ENCODE data around the gene MYO9B. TPM values are rescaled to one million over a fixed set of nuclear protein-coding genes. Genes with fewer than 3 reads are reported as not detected.

MYO9B gene
- total and polyA plus RNA-seq, 9 of the 15 experiments (the other 6 are each of a cell fraction or from before 2014, with no cell fraction given): 2.4 to 77.6 (median 23.0) TPM

DNA sequence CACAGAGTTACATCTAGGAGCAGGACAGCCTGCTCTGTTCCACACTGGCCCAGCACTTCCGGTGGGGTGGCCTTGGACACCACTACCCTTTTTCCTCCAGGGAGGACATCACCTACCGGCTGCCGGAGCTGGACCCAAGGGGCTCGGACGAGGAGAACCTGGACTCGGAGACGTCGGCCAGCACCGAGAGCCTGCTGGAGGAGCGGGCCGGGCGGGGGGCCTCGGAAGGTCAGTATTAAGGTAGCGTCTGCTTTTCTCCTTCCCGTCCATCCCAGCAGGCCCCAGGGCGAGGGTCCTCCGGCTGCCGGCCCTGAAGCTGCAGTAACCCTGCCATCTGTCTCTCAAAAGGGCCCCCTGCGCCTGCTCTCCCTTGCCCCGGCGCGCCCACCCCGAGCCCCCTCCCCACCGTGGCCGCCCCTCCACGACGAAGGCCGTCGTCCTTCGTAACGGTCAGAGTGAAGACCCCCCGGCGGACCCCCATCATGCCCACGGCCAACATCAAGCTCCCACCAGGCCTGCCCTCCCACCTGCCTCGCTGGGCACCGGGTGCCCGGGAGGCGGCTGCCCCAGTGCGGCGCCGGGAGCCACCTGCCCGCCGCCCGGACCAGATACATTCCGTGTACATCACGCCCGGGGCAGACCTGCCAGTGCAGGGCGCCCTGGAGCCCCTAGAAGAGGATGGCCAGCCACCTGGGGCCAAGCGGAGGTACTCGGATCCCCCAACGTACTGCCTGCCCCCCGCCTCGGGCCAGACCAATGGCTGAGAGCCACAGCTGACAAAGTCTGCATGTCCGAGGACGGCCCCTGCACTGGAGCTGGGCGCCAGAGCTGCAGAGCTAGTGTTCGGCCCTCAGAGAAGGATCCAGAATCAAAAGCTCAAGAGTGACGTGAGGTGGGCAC lies 136.2 kb downstream of the MYO9B start (continued):
- TF ChIP-seq PBX2 (CRISPR knock-in tag; IDR thresholded peaks at IDR 0.05; ENCODE audit: low read depth): no peak
- TF ChIP-seq PBX2 (tag; conservative IDR thresholded peaks at IDR 0.05; ENCODE audit: low read depth): no peak

DNA sequence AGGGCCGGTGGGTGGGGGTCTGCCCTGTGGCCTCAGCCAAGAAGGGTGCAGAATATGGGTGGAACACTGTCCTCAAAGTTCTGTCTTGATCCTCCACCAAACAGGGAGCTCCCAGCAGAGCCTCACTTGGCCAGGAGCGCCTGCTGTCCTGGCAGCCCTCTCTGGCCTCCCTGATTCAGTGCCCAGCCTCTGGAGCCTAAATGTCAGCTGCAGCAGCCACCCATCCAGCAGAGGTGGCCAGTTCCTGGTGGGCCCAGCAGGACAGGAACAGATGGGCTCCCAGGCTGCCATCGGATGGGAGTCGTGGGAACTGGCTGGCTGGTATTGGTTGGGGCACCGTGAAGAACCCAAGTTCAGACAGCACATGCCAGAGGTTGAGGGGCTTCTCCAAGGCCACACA lies 137.8 kb downstream of the MYO9B start:
- no peak overlapping the region for H3K27ac ChIP-seq (ENCODE audit: extremely low read depth, low read depth, low read length)
- peaks cover 3% of the 10 kb centered on the region for H3K9me1 ChIP-seq (ENCODE audit: control insufficient read depth, insufficient read depth, low read length)
- intact Hi-C loops (cut with micrococcal nuclease) (no loop called here), in situ Hi-C loops (cut with MboI) (no loop called here)
- CTCF ChIA-PET (ENCODE audit: low intra/inter-chr PET ratio): no interaction called here
- FAIRE-seq (no peak), DNase-seq (ENCODE audit: extremely low read depth in 1 of 4, low spot score in 3 of 4) (no peak), ATAC-seq (no peak)
- 0 out of 2 replicates have a peak, but pooled peaks cover 7% of the 10 kb centered on the region for H4K20me1 ChIP-seq (replicated peaks; ENCODE audit: control insufficient read depth, insufficient read depth, low read length)
- peaks cover 16 to 34% of the 10 kb centered on the region in 2 experiments for H3K4me1 ChIP-seq (replicated peaks in 1 of 2; ENCODE audit: control insufficient read depth in 2 of 2, insufficient read depth in 2 of 2, low read length in 2 of 2)
- no peak overlapping the region for H3K4me2 ChIP-seq (ENCODE audit: insufficient read depth, low read length)
- peaks cover 48% of the 10 kb centered on the region; the same call in 2 of the 3 replicates for H3K36me3 ChIP-seq (ENCODE audit: control insufficient read depth, insufficient read depth, low read length)
- BruUV-seq (replicated peaks): no TSS peak
- WGBS (ENCODE audit: insufficient coverage, low coverage, missing lambda C conversion rate): 86% methylated on average over 5 of the region's 5 CpGs
- no peaks in the 10 kb centered on the region for H3K9me3 ChIP-seq (replicated peaks; ENCODE audit: control insufficient read depth, insufficient read depth, low read depth, low read length)
- H3K27me3 ChIP-seq (ENCODE audit: control insufficient read depth in 2 of 2, insufficient read depth in 2 of 2, low read length in 2 of 2): no peaks in the 10 kb centered on the region
- no peak overlapping the region for H3K4me3 ChIP-seq
- no peak overlapping the region for H2AFZ ChIP-seq (ENCODE audit: low read depth, low read length)
- POLR2A ChIA-PET: no interaction called here
- H3K79me2 ChIP-seq (ENCODE audit: control insufficient read depth, insufficient read depth, low read length): peaks cover 9% of the 10 kb centered on the region
- H3K9ac ChIP-seq (ENCODE audit: insufficient read depth in 1 of 2, low read depth in 2 of 2, low read length in 2 of 2): peak overlapping the region in 1 of 2 experiments; percentile 50; a peak in 2 of 4 replicates
- TF ChIP-seq, protein P1, sequence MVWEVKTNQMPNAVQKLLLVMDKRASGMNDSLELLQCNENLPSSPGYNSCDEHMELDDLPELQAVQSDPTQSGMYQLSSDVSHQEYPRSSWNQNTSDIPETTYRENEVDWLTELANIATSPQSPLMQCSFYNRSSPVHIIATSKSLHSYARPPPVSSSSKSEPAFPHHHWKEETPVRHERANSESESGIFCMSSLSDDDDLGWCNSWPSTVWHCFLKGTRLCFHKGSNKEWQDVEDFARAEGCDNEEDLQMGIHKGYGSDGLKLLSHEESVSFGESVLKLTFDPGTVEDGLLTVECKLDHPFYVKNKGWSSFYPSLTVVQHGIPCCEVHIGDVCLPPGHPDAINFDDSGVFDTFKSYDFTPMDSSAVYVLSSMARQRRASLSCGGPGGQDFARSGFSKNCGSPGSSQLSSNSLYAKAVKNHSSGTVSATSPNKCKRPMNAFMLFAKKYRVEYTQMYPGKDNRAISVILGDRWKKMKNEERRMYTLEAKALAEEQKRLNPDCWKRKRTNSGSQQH (CRISPR knock-in tag; IDR thresholded peaks at IDR 0.05): no peak
- TF ChIP-seq STAT5B (CRISPR knock-in tag; IDR thresholded peaks at IDR 0.05) (no peak), SIN3A (IDR thresholded peaks at IDR 0.05; ENCODE audit: borderline replicate concordance in 2 of 2, control insufficient read depth in 1 of 2, low read depth in 2 of 2, low read length in 2 of 2) (no peak), RFX5 (IDR thresholded peaks at IDR 0.05; ENCODE audit: low read depth, low read length) (no peak), ZNF431 (CRISPR knock-in tag; IDR thresholded peaks at IDR 0.05) (no peak), MBD2 (IDR thresholded peaks at IDR 0.05; ENCODE audit: borderline replicate concordance, low read depth) (0 out of 2 replicates have a peak, but pooled peaks have one; percentile 20), ZNF121 (CRISPR knock-in tag; conservative IDR thresholded peaks at IDR 0.05) (no peak), HMG20A (CRISPR knock-in tag; conservative IDR thresholded peaks at IDR 0.05) (no peak)
- TF ChIP-seq, protein P2, sequence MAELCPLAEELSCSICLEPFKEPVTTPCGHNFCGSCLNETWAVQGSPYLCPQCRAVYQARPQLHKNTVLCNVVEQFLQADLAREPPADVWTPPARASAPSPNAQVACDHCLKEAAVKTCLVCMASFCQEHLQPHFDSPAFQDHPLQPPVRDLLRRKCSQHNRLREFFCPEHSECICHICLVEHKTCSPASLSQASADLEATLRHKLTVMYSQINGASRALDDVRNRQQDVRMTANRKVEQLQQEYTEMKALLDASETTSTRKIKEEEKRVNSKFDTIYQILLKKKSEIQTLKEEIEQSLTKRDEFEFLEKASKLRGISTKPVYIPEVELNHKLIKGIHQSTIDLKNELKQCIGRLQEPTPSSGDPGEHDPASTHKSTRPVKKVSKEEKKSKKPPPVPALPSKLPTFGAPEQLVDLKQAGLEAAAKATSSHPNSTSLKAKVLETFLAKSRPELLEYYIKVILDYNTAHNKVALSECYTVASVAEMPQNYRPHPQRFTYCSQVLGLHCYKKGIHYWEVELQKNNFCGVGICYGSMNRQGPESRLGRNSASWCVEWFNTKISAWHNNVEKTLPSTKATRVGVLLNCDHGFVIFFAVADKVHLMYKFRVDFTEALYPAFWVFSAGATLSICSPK (IDR thresholded peaks at IDR 0.05; ENCODE audit: borderline replicate concordance): no peak
